ENCODE measurements around the gene CTXND1.

CTXND1 gene

DNA sequence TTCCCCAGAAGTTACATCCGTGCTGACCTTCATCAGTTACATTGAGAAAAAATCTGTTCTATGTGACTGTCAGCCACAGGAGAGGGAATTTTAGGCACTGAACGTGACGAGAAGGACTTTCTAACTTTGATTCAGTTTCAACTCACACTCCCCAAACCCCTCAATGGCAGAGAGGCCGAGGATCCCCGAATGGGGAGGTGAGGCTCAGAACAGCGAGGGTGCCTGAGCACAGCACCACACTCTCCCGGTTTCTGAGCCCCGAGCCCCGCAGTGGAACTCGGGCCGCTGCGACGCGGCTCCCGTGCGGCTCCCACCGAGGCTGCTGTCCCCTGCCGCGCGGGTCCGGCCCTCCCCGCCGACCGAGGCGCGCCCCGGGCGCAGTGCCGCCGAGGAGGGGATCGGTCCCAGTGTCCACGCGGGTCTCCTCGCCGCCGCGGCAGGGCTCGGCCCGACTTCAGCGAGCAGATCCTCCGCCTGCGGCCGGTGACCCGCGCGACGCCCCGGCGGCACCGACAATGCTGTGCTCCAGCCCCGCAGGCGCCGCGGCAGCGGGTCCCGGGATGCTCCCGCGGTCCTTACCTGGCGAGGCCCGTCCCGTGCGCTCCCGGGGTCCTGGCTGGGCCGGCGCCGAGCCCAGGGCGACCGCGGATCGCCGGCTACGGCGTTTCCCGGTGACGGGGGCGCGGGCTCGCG, 439 bp downstream of the CTXND1 start:
- DNase-seq, result no peak

DNA sequence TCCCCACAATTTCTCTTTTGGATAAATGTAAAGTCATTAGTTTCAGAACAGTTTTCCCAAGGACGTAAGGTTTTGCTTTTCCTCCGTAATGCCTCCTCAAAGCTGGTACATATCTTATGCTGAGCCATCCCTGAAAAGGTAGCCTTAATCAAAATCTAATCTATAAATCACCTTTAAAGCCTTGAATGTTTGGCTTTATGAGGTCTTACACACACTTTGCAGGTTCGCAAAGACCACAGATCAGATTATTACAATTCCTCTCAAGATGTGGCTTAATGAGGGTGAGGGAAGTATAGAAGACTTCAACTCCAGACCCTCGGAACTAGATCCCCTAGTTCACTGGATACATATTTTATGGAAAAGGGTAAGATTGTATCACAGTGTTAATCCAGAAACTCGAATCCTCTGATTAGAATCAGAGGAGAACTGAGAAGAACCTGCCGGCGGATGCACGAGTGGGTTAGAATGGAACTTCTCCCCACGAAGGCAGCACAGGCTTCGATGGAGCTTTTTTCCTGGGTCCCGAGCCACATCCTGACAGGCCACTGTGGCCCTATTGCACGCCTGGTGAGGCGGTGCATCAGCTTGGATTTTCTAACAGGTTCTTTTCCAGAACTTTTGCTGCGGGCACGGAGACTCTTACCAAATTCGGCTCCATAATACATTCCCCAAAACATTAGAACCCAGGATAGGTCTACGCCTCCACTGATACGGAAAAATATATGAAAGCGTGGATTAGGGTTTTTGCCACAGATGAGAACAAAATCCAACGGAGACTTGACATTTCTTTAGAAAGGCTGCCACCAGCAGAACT, 1.2 kb downstream of the CTXND1 start:
- no peak for DNase-seq

DNA sequence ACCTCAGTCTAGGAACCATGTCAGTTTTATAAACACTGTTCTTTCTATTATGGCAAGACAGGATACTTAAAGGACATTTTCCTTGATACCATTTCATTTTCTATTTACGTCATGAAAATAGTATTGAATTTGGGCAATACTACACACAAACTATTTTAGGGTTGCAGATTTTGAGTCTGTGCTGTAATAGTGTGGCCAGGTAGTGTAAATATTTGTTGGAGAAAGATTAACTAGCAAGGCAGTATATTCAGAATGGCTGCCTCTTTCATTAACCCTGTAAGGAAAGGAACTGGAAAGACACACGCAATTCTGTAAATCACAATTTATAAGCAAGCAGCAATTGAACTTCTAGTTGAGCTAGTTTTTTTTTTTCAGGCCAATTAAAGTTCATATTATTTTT, 2.0 kb downstream of the CTXND1 start:
- DNase-seq, result no peak

DNA sequence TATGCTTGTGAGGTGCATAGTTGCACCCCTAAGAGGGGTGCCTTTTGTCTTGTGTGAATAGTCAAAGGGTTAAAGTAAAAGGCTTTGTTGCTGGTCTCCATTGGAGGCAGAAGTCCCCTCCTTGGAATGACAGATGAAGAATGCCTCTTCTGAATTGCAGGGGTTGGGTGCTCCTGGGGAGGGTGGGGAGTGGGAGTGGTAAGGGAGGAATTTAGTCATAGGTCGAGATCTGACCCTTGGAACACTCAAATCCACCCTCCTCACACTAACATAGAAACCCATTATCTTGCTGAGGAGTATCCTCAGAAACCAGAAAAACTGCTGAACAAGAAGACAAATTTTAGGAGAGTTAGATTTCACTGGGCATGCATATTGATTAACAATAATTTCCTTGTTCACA, 4.7 kb downstream of the CTXND1 start:
- DNase-seq, result no peak

DNA sequence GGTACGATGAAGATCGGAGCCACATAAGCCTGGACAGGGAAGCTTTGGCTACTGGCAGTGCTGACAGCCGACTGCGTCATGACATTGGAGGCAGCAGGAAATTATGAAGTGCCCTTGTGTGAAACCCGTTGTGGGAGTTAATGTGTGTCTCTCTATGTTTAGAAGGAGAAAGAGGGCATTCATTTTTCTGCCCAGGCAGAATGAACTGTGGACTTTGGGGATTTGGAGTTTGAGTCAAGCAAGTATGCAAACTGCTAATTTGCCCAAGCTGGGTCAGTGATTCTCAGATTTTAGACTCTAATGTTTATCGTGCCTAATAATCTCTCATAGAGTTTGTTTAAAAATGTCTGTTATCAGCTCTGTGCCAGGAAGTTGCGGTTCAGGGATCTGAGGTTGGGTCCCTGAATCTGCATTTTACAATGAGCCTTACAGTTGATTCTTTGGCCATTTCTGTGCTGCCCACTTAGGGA, 5.6 kb downstream of the CTXND1 start:
- no peak for DNase-seq

DNA sequence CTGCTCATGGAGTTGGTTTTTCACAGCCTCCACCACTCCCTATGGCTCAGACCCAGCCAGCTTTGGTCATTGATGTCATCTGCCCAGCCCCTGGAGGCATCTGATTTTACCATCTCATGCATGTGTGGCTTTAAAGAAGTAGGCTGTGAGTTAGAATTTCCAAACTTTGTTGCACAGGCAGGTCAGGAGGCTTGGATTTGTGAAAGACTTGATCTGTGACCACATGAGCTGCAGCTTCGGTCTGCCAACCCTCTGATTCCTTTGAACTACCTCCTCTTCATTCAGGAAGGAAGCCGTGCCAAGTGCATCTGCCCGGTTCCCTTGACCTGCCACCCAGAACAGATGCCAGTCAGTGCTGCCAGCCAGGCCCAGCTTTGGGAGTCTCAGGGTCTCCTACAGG, 9.2 kb downstream of the CTXND1 start:
- no peak for DNase-seq

DNA sequence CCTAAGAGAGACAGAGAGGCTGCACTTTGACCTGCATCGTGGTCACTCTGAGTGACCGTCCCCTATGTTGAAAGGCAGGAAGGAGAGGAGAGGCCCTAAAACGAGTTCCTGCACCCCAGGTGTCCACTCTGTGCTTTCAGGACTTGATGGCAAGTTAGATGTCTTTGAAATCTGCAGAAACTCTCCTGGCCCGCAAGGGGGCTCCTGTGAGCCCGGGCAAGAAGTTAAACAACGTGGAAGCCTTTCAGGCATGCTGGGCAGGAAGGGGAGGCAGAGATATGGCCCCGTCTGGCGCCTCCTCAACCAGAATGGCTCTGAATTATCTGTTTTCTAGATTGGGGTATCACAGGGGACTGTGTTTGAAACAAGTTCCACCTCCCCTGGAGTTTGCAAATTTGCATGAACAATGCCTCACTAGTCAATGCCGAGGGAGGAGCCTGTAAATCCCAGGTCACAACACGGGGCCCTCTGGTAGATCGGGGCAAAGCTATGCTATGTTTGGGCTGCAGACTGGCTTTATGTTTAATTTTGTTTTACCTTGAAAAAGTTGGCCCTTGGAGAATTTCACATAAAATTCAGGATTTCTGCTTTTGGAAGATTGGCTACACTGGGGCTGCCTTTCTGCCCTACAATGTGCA, 9.8 kb downstream of the CTXND1 start:
- DNase-seq, result no peak

DNA sequence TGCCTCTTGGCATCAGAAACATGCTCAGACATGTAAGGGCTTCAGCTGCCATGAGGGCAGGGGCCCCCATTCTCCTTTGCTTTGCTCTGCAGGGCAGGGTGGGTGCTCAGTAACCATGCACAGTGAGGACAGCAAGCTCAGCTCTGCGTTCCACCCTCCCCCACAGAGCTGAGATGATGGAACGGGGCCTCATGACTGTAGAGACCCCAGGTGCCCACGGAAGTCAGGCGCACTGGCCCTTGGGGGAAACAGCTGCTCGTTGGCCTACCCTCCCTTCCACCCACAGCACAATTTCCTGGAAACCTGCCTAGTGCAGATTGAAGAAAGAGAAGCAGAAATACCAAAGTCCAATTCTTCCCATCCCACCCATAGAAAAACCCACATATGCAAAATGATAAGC, 10.5 kb downstream of the CTXND1 start:
- no peak for DNase-seq

DNA sequence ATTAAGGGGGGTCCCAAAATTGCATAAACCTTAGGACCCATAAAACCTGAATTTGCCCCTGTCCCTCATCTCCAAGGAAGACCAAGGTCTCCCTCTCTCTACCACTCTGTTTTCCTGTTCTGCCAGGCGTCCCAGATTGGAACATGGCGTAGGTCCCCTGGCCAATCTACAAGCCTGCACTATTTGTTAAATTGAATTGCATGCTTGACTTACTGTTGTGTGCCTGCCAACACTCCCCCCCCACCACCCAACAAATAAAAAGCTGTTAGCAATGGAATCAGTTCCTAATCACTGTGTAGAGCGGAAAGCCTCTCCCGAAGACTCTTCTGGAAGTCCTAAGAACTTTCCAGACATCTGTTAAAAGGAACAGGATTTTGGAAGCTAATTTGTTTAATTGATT, 11.7 kb downstream of the CTXND1 start:
- DNase-seq, result no peak

DNA sequence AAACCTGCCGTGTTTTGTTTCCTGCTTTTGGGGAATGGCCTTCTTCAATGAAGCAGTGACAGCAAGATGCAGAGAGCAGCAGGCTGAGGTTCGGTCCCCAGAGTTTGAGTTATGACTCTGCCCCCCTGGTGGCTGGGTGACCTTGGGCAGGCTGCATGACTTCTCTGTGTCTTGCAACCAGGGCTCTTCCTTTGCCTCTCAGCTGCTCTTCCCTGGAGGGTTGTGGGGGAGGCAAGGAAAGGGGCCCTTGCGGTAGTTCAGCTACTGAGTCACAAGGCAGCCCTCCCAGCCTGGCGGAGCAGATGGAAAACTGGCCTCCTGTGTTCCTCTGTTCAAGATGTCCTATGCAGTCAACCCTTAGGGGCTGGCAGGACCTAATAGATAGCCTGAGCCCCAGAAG, 17.1 kb downstream of the CTXND1 start:
- DNase-seq, result no peak

DNA sequence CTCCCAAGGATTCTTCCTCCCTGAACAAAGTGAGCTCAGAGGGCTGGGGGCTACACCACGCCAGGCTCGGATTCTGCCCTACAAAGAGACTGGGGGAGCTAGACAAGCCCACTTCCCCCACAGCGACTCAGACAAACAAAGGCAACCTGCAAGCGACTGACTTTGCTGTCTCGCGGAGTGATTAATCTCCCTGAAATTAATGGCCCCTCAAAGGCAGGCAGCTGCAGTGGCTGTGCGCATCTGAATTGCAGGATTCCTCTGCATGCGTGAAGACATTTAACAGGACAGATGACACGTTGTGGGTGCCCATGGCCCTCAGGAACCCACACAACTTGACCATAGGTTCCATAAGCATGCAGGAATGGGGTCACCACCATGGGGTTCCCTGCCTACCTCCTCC, 18.4 kb downstream of the CTXND1 start:
- DNase-seq, result no peak

DNA sequence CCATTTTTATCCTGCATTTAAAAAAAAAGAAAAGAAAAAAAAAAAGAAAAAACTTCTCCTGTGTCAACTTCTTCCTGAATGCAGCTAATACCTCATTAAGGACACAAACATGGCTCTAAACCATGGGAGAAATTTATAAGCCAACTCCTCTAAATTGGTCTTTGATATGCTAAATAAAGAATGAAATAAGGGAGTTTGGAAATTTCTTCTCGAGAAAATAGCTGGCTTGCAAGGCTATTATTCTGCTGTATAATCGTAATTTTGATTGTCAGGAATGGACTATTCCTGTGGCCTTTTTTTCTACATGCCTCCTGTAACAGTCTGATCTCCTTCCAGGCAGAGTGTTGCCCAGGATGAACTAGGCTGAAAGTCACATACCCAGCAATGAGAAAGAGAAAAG, 20.6 kb downstream of the CTXND1 start:
- no peak for DNase-seq

DNA sequence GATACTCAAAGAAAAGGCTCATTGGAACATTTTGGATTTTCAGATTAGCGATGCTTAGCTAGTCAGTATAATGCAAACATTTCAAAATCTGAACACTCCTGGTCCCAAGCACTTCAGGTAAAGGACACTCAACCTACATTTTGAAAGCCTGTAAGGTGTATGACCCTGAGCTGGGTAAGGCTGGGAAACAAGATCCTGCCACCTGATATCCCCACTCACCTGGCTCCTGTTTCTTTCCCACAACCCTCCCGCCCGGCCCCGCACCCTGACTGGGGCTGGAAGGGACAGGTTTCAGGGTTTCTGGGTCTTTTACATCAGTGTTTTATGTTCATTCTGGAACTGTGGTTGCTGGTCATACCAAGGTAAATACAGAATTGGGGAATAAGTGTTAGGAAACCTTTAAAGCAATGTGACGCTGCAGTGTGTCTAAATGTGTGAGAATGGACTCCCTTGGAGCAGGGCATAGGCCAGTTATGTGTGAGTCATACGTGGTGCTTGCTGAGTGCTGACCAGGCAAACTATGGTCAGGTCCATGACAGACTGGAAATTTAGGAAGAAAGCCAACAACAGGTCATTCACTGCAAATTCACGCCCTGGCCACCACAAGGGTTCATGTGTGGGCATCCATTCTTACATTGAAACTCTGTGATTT, 22.9 kb downstream of the CTXND1 start:
- no peak for DNase-seq

DNA sequence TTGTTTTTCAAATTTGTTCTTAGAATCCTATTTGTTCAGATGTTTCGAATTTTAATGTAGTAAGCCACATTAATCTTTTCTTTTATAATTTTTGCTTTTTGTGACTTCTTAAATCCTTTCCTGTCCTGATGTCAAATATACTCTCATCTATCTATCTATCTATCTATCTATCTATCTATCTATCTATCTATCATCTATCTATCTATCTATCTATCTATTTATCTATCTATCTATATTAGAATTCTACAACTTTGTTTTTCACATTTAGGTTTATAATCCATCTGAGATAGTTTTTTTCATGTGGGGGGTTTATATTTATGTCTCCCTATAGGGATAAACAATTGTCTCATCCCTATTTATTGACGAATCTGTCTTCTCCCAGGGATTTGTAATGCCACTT, 32.1 kb downstream of the CTXND1 start:
- DNase-seq, result no peak

DNA sequence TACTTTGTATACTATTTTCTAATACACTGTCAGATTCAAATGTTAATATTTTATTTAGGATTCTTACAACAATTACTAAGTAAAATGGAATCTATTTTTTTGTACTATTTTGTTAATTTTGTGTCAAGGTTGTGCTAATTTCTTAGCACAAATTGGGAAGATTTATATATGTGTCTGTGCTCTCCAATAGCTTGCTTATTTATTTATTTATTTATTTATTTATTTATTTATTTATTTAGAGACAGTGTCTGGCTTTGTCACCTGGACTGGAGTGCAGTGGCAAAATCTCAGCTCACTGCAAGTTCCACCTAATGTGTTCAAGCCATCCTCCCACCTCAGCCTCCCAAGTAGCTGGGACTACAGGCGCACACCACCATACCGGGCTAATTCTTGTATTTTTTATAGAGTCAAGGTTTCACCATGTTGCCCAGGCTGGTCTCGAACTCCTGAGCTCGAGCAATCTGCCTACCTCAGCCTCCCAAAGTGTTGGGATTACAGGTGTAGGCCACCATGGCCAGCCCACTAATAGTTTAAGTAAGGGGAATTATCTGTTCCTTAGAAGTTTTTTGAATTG, 34.6 kb downstream of the CTXND1 start:
- no peak for DNase-seq

DNA sequence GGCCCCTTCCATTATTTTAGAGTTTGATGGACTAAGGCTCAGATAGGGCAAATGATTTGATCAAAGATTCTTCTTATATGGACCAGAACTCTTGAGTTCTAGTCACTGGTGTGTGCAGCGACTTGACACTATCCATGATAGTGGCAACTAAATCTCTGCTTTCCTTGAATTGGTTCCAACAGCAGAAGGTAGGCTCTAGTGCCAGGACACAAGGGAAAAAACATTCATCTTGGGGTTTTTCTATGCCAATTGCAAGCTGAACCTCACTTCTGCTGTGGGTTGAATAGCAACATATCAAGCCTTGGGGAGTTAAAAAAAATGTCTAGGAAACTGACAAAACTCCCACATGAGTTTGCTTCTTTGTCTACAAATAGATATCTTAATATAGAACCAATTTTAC, 35.1 kb downstream of the CTXND1 start:
- DNase-seq, result no peak

DNA sequence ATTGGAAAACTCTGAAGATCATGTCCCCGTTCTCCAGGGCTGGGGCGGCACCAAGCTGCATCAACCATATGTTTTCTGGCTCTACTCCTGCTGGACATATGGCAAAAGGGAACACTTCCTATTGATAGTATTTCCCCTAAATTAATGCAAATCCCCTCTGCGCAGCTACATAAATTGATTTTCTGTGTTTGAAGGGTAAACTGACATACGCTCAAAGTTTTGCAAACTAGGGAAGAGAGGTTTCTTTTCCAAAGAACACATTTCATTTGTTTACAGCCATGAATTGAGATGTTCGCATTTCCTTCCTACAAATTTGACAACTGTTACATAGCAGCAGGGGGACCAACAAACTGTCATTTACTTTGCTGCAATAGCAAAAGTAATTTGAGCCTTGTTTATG, 35.9 kb downstream of the CTXND1 start:
- DNase-seq, result no peak

DNA sequence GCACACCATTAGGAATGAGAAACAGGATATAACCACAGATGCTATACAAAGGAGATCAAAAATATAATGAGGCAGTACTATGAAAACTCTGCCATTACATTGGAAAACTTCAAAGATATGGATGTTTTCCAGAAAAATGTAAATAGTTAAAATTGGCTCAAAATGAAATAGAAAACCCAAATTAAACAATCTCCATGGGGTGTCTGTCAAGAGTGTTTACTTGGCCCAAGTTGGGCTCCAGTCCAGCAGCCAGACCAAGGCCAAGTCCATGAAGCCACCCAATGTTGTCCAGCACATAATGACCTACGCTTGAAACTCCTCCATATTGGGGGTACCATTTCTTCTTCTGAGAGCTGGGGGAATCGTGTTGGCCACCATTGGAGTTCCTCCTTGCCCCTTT, 37.1 kb downstream of the CTXND1 start:
- no peak for DNase-seq

DNA sequence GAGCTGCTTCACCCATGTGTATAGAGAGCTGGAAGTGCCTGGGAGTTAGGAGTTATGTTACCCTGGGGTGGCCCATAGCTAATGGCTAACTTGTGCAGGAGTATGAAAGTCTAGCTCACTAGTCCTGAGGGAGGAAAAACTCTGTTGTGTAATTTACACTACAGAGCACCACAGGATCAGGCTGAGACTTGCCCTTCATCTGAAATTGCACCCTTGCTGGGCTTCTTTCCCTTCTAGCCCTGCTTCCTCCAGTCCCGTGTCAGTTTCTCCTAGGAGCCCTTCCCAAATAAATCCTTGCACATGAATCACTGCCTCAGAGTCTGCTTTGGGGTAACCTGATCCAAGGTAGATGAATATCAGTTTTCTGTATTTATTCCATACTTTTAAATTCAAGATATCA, 40.0 kb downstream of the CTXND1 start:
- no peak for DNase-seq

DNA sequence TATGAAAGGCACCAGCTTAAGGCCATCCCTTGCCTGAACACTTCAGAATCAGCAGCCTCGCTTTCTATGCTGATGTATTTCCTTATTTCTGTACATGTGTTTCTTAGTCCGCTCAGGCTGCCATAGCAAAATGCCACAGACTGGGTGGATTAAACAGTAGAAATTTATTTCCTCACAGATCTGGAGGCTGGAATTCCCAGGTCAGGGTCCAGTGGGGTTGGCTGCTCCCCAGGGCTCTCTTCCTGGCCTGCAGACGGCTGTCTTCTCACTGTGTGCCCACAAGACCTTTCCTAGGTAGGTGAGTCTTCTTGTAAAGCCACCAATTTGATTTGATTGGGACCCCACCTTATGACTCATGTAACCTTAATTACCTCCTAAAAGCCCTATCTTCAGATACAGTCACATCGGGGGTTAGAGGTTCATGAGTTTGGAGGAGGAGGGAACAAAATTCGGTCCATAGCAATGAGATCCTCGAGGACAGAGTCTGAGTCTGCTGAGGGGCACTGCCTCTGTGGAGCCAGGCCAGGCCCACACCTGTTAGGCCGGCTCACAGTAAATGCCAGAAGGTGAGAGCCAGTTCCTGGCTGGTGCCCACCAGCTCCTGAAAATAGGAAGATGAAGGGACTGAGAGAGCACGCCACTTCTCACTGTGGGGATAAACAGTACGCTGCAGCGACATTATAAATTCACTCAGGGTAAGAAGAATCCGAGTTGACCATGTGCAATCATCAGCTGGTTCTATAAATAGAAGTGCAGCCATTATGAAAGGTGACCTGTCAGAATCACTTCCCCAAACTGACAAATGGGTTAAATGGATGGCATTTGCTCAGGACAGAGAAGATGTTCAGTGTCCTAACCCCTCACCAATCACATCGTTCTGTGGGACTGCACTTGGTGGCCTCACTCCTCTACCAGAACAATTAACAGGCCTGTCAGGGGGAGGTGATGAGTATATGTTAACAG, 41.1 kb downstream of the CTXND1 start:
- no peak for DNase-seq

DNA sequence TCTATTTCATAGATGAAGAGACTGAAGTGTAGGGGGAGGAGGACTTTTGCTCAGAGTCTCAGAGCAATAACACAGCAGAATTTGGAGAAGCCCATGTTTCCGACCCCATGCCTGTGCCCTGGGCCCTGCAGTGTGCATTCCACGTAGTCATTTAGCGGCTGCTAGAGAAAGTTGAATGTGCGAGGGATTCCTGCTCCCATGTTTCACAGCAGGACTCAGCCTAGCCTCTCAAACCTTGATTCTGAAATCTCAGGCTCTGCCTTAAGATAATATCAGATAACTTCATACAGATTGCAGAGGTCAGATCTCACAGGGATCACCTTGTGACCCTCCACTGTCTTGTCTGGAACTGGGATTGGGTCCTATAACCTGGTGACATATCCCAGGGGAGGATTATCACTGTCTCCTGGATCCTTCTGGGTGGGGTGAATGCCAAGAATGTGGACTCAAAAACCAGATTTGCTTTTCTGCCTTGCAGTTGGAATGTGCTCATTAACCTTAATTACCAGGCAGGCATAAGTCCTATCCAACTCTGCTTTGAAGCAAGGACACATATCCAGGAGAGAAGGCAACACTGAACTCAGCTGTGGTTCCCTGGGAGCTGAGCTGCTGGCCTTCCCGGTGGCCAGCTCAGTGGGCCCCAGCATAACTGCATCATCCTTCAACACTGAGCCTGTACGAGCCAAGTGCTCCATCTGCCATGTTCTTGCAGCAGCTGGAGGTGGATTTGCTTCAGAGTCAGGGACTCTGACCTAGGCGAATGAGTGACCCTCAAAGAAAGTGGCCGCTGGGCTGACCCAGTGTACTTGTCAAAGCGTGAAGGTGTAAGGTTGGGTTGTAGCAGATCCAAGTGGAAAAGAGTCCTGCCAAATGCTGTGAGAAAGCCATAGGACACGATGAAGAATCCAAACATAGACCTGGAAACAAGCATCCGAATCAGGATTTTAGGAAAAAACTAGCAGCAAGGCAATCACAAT, 43.0 kb downstream of the CTXND1 start:
- no peak for DNase-seq
